Upper lobe of left lung (tissue), 6 donors: ENCODE results near the gene ADAMTS12. TPM values are rescaled to one million over a fixed set of nuclear protein-coding genes. Genes with fewer than 3 reads are reported as not detected.

ENCODE experiments used
- ATAC-seq, 2 donors: fragments of 200-7000 bp; cut with Tn5 transposase; one replicate each; pipeline ENCODE4 v1.9.1; 2022; ENCODE audit warnings: mild to moderate bottlenecking in 2 of 2, moderate library complexity in 2 of 2; ENCODE audit not compliant: low FRiP score in 2 of 2
- DNase-seq, 2 donors: peaks; one replicate each; pipeline ENCODE4 v3.0.0-alpha.2; 2019 to 2020
- H3K27ac ChIP-seq, 4 donors: fragments of 200-600 bp; sonication (generic); one replicate each; pipeline ENCODE4 v1.5.1; 2016 to 2019
- H3K27me3 ChIP-seq, 4 donors: fragments of 200-600 bp; sonication (generic); one replicate each; pipeline ENCODE4 v1.5.1; 2017 to 2019
- H3K36me3 ChIP-seq, 4 donors: fragments of 200-600 bp; sonication (generic); one replicate each; pipeline ENCODE4 v1.5.1; 2016 to 2019
- H3K4me1 ChIP-seq, 4 donors: fragments of 200-600 bp; sonication (generic); one replicate each; pipeline ENCODE4 v1.5.1; 2018 to 2019
- H3K4me3 ChIP-seq, 4 donors: fragments of 200-600 bp; sonication (generic); one replicate each; pipeline ENCODE4 v1.5.1; 2017 to 2019; ENCODE audit warnings: mild to moderate bottlenecking in 2 of 4, moderate library complexity in 1 of 4
- H3K9me3 ChIP-seq, 4 donors: fragments of 200-600 bp; sonication (generic); one replicate each; pipeline ENCODE4 v1.5.1; 2018 to 2019
- CTCF ChIP-seq, 6 experiments: fragments of 450-650 bp in 4 of 6; fragments of 200-600 bp in 2 of 6; sonication (generic) in 2 of 6; IDR thresholded peaks; one replicate each; pipeline ENCODE4 v1.5.1; 2016 to 2019; ENCODE audit warnings: antibody characterized with exemption in 6 of 6
- EP300 ChIP-seq, 4 donors: sonication (generic); formaldehyde crosslinking; IDR thresholded peaks; one replicate each; pipeline ENCODE4 v1.5.1; 2017; ENCODE audit warnings: antibody characterized with exemption in 4 of 4, control low read depth in 2 of 4
- POLR2A ChIP-seq, 4 donors: fragments of 450-650 bp; IDR thresholded peaks; one replicate each; pipeline ENCODE4 v1.5.1; 2016 to 2017; ENCODE audit warnings: antibody characterized with exemption in 4 of 4, mild to moderate bottlenecking in 2 of 4
- POLR2AphosphoS5 ChIP-seq, 2 donors: sonication (generic); formaldehyde crosslinking; IDR thresholded peaks; one replicate each; pipeline ENCODE4 v1.5.1; 2017; ENCODE audit warnings: antibody characterized with exemption in 2 of 2
- WGBS, 2 donors: methylation state at CpG; one replicate each; pipeline ENCODE4 v1.1.5; 2017 to 2018; 5-methylcytosine and 5-hydroxymethylcytosine counted together
- total RNA-seq, 6 donors: library from RNA; depleted of rRNA in 4 of 6; stranded (reverse); fragments of >200 nt in 4 of 6; gene quantifications; one replicate each; pipeline versions ENCODE4 v1.1.0 to v1.2.1, GENCODE V29; 2016 to 2021
- donor health status: DM: no; HTN: no; CAD: no; lungs with moderate emphysema.
- donor health status: DM: no; HTN: yes; CAD: no; lungs with severe emphysema.

ADAMTS12 gene
- total RNA-seq, 6 donors from 2014 or later = 2.3 to 16.8 (median 7.4) TPM

GRCh38 chr5:33936004-33936380 is 44.2 kb upstream of the ADAMTS12 start:
- peak; percentile 25 to 92 for DNase-seq
- H3K4me3 ChIP-seq = peak overlapping the region in 3 of 4 donors; percentile 7 to 34 (median 31)

DNA sequence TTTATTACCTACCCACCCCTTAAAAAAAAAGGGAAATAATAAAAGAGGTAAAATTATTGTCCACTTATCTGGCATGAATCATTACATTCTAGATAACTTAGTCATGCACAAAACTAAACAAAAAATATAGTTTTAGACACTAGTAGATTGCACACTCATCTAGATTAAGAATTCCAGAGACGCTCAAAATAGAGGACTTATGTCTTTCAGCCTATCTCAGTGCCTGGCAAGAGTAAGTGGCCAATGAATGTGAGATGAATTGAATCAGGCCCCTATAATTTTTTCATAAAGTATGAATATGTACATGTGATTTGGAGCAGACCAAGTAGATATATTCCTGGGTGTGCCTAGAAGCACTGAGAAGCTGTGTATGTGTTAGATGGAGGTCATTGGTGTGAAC is 42.4 kb upstream of the ADAMTS12 start:
- 79 to 89% methylated on average over 1 of the region's 1 CpG for WGBS, 2 donors
- ATAC-seq = no peak

More at GRCh38 chr5:33936004-33936380, 44.2 kb upstream of the ADAMTS12 start:
- H3K9me3 ChIP-seq = no peaks in the 10 kb centered on the region
- peaks cover 0 to 26% (median 15%) of the 10 kb centered on the region in 4 donors for H3K27me3 ChIP-seq
- peak in 1 of 2 donors; percentile 82 for ATAC-seq
- TF ChIP-seq CTCF (IDR thresholded peaks at IDR 0.05) (peak in 4 of 6 experiments; percentile 10 to 39 (median 25)), POLR2AphosphoS5 (IDR thresholded peaks at IDR 0.05) (no peak)
- peaks cover 12 to 18% (median 13%) of the 10 kb centered on the region in 4 donors for H3K4me1 ChIP-seq
- no peaks in the 10 kb centered on the region for H3K36me3 ChIP-seq
- 1 to 4% methylated on average over 26 to 30 of the region's 30 CpGs for WGBS, 2 donors
- H3K27ac ChIP-seq = no peak overlapping the region

GRCh38 chr5:33933723-33934169 is 42.0 kb upstream of the ADAMTS12 start:
- DNase-seq (no peak), ATAC-seq (no peak)
- no peak overlapping the region for H3K4me3 ChIP-seq
- H3K9me3 ChIP-seq = no peaks in the 10 kb centered on the region
- no peak for TF ChIP-seq POLR2A (IDR thresholded peaks at IDR 0.05)
- TF ChIP-seq EP300 (IDR thresholded peaks at IDR 0.05) = no peak
- H3K27me3 ChIP-seq = peaks cover 0 to 24% (median 14%) of the 10 kb centered on the region in 4 donors
- peaks cover 12 to 18% (median 13%) of the 10 kb centered on the region in 4 donors for H3K4me1 ChIP-seq
- WGBS, 2 donors = 88 to 90% methylated on average over 3 of the region's 3 CpGs
- H3K27ac ChIP-seq = no peak overlapping the region
- H3K36me3 ChIP-seq = no peaks in the 10 kb centered on the region

More for the DNA sequence above, 42.4 kb upstream of the ADAMTS12 start:
- H3K36me3 ChIP-seq = no peaks in the 10 kb centered on the region
- H3K4me3 ChIP-seq = no peak overlapping the region
- H3K27ac ChIP-seq = no peak overlapping the region
- no peaks in the 10 kb centered on the region for H3K9me3 ChIP-seq
- H3K27me3 ChIP-seq = peaks cover 0 to 26% (median 15%) of the 10 kb centered on the region in 4 donors
- no peak for TF ChIP-seq POLR2AphosphoS5 (IDR thresholded peaks at IDR 0.05)
- TF ChIP-seq POLR2A (IDR thresholded peaks at IDR 0.05) = no peak
- no peak for TF ChIP-seq EP300 (IDR thresholded peaks at IDR 0.05)
- no peak for TF ChIP-seq CTCF (IDR thresholded peaks at IDR 0.05)
- peaks cover 12 to 18% (median 13%) of the 10 kb centered on the region in 4 donors for H3K4me1 ChIP-seq
- no peak for DNase-seq

DNA sequence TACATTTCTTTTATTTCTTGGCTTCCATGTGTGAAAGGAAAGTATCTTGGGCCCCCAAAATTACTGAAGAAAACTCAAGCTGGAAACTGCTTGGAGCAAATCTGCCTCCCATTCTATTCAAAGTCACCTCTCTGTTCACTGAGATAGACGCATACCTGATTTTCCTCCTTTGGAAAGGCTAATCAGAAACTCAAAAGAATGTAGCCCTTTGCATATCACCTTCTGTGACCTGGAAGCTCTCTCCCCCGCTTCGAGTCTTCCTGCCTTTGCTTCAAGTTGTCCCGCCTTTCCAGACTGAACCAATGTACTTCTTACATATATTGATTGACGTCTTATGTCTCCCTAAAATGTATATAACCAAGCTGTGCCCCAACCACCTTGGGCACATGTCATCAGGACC is 39.3 kb upstream of the ADAMTS12 start:
- ATAC-seq (no peak), DNase-seq (no peak)
- no peak for TF ChIP-seq POLR2A (IDR thresholded peaks at IDR 0.05)
- TF ChIP-seq POLR2AphosphoS5 (IDR thresholded peaks at IDR 0.05) = no peak
- TF ChIP-seq CTCF (IDR thresholded peaks at IDR 0.05) = no peak
- TF ChIP-seq EP300 (IDR thresholded peaks at IDR 0.05) = no peak
- Histone ChIP-seq H3K27me3 (peaks cover 0 to 5% (median 0%) of the 10 kb centered on the region in 4 donors), H3K9me3 (no peaks in the 10 kb centered on the region), H3K4me3 (no peak overlapping the region), H3K27ac (no peak overlapping the region), H3K4me1 (peaks cover 3 to 7% (median 5%) of the 10 kb centered on the region in 4 donors), H3K36me3 (no peaks in the 10 kb centered on the region)
- 76 to 82% methylated on average over 5 of the region's 5 CpGs for WGBS, 2 donors

DNA sequence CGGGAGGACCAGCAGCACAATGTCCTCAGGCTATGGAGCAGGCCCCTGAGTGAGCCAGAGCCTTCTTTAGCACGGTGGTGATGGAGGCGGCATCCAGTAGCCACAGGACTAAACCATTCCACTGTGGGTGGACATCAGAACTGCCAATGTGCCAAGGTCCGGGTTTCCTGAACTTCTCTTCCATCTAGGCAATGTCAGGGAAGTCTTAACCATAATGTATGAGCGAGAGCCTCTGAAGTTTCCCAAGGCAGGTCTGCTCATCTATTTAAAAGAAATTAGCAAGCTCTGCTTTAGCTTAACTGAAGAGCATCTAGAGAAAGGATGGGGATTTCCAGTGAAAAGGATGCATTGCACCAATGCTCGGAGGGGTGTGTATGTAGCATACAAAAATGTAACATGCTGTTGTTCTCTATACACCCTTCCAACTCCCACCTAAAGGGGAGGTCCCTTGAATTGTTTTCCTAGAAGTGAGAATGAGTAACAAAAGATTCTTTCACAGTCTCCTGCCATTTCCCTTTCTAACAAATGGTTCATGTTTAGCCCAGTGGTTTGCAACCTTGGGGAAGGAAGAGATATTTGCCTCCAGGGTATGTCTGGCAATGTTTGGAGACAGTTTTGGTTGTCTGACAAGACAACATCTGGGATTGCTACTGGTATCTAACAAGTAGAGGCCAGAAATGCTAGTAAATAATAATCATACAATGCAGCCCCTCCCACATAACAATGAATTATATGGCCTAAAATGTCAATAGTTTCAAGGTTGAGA is 38.3 kb upstream of the ADAMTS12 start:
- TF ChIP-seq POLR2AphosphoS5 (IDR thresholded peaks at IDR 0.05) (no peak), EP300 (IDR thresholded peaks at IDR 0.05) (no peak), POLR2A (IDR thresholded peaks at IDR 0.05) (no peak), CTCF (IDR thresholded peaks at IDR 0.05) (no peak)
- no peak for ATAC-seq
- Histone ChIP-seq H3K36me3 (no peaks in the 10 kb centered on the region), H3K27ac (no peak overlapping the region), H3K4me1 (no peaks in the 10 kb centered on the region), H3K27me3 (no peaks in the 10 kb centered on the region), H3K4me3 (no peak overlapping the region), H3K9me3 (no peaks in the 10 kb centered on the region)
- 94 to 98% methylated on average over 6 of the region's 6 CpGs for WGBS, 2 donors
- DNase-seq = no peak
